GM20431 (cell line): Measurements from ENCODE around the gene TRIM16.
"Not testable (repeated sequence)": the region's sequence is repeated elsewhere in the genome, so short reads cannot be mapped to it uniquely, and the experiment has no call there.

Experiments used
- in situ Hi-C: fragments of 300-500 bp; cut with MseI, MboI; formaldehyde crosslinking; loops from one replicate; pipeline ENCODE4 v1.15.0; 2020; ENCODE audit warnings: low sequenced_read_pairs; ENCODE audit not compliant: unreplicated experiment

Gene TRIM16

GRCh38 chr17:15659663-15660062 is 24.4 kb downstream of the TRIM16 start:
- in situ Hi-C loops, result no loop called here

- in situ Hi-C loops, result no loop called here
Observed at GRCh38 chr17:15659236-15659635, 24.9 kb downstream of the TRIM16 start.

- in situ Hi-C loops, result no loop called here
Observed at GRCh38 chr17:15658296-15658695, 25.8 kb downstream of the TRIM16 start.

- in situ Hi-C loops, result no loop called here
Observed at GRCh38 chr17:15657868-15658267, 26.2 kb downstream of the TRIM16 start.

- in situ Hi-C loops, result no loop called here
Observed at GRCh38 chr17:15654886-15655561, 29.1 kb downstream of the TRIM16 start.

- in situ Hi-C loops, result not testable (repeated sequence)
Observed at GRCh38 chr17:15654401-15654800, 29.7 kb downstream of the TRIM16 start.

GRCh38 chr17:15652960-15653359 is 31.2 kb downstream of the TRIM16 start:
- in situ Hi-C loops, result no loop called here

- in situ Hi-C loops, result no loop called here
Observed at GRCh38 chr17:15651583-15652110, 32.5 kb downstream of the TRIM16 start.

- in situ Hi-C loops, result no loop called here
Observed at GRCh38 chr17:15650741-15651582, 33.1 kb downstream of the TRIM16 start.

- in situ Hi-C loops, result no loop called here
Observed at GRCh38 chr17:15649861-15650421, 34.2 kb downstream of the TRIM16 start.

GRCh38 chr17:15648386-15648785 is 35.7 kb downstream of the TRIM16 start:
- in situ Hi-C loops, result no loop called here

GRCh38 chr17:15645942-15646312 is 38.2 kb downstream of the TRIM16 start:
- in situ Hi-C loops, result not testable (repeated sequence)

GRCh38 chr17:15645099-15645941 is 38.8 kb downstream of the TRIM16 start:
- in situ Hi-C loops, result not testable (repeated sequence)

- in situ Hi-C loops, result not testable (repeated sequence)
Observed at GRCh38 chr17:15642505-15643251, 41.4 kb downstream of the TRIM16 start.

GRCh38 chr17:15642014-15642413 is 42.1 kb downstream of the TRIM16 start:
- in situ Hi-C loops, result not testable (repeated sequence)

- in situ Hi-C loops, result not testable (repeated sequence)
Observed at GRCh38 chr17:15630930-15631453, 53.1 kb downstream of the TRIM16 start.

- in situ Hi-C loops, result not testable (repeated sequence)
Observed at GRCh38 chr17:15629991-15630390, 54.1 kb downstream of the TRIM16 start.

GRCh38 chr17:15623661-15624209 is 60.4 kb downstream of the TRIM16 start:
- in situ Hi-C loops, result not testable (repeated sequence)

- in situ Hi-C loops, result not testable (repeated sequence)
Observed at GRCh38 chr17:15623255-15623654, 60.9 kb downstream of the TRIM16 start.
